NCI-H524 treated with DMSO at 0.1 percent for 48 hours (cell line): Measurements from ENCODE around the gene ENG.

Experiments used
- DNase-seq: peaks from one replicate; lab custom pipeline; 2025; lab: John Stamatoyannopoulos, UW

Gene ENG

DNA sequence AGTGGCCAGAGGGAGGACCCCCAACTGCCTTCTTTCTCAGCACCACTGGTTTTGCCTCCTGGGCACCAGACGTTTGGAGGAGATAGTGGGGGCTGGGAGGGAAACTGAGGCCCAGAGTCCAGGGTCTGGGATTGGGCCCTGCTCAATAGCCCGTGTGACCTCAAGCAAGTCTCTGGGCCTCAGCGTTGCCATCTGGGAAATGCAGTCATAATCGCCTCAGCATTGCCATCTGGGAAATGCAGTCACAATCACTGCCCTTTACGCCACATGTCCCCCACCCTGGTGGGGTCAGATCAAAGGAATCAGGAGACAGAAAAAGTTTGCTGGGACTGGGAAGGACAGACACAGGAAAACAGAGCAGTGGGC, 77.6 kb downstream of the ENG start:
- no peak for DNase-seq

DNA sequence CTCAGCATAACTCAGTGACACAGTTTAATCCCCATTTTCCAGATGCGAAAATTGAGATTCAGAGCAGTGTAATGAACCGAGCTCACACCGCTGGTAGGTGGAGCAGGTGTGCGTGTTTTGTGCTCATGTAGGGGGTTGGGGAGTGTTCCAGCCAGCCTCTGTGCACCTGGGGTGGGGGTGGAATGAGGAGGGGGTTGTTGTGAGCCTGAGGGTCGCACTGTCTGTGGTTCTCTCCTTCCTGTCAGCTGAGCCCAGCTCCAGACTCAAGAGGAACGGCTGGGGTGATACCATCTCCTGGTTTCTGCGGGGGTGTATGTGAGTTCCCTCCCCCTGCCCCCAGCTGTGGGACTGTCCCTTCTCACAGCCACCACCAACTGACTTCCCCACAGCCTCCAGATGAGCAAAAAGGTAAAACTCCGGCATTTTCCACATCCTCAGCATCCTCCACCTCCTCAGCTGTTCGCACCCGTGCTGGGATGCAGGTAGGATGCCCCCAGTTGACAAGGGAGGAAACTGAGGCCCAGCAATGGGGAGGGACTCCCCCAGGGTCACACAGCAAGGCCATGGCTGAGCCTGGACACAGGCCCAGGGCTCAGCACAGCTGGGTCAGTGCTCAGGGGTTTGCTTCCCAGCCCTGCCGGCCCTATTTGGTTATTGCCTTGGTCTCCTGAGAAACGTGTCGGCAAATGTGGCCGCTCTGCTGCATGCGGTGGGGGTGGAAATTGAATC, 78.1 kb downstream of the ENG start:
- no peak for DNase-seq

- DNase-seq, result no peak
These were observed 80.5 kb downstream of the ENG start for GRCh38 chr9:127773981-127774380.

- DNase-seq, result no peak
These were observed 81.2 kb downstream of the ENG start for GRCh38 chr9:127773272-127773671.

DNA sequence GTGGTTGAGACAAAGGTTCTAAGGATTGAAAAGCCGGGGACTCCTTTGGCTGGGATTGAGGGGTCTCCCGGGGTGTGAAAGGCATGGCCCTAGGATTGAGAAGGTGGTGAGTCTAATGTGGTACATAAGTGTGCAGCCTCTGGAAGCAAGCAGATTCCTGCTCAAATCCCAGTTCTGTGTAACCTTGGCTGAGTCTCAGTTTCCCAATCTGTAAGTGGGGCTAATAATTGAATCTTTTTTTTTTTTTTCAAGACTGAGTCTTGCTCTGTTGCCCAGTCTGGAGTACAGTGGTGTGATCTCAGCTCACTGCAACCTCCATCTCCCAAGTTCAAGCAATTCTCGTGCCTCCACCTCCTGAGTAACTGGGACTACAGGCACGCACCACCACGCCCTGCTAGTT, 81.9 kb downstream of the ENG start:
- DNase-seq, result no peak

GRCh38 chr9:127771570-127772189, 82.8 kb downstream of the ENG start:
- no peak for DNase-seq

GRCh38 chr9:127770905-127771569, 83.4 kb downstream of the ENG start:
- peak; percentile 86 for DNase-seq

DNA sequence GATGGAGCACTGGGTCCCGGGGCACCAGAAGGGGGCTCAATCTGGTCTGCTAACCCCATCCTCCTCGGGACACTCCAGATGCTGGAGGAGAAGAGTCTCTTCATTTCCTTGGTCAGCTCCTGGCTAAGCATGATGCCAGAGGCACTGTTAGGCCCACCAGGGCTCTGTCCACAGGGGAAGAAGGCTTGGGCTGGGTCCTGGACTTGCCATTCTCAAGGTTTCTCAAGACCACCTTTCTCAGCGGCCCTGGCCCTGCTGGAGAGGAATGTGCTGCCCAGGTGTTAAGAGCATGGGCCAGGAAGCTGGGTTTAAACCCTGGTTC, 83.9 kb downstream of the ENG start:
- no peak for DNase-seq

DNA sequence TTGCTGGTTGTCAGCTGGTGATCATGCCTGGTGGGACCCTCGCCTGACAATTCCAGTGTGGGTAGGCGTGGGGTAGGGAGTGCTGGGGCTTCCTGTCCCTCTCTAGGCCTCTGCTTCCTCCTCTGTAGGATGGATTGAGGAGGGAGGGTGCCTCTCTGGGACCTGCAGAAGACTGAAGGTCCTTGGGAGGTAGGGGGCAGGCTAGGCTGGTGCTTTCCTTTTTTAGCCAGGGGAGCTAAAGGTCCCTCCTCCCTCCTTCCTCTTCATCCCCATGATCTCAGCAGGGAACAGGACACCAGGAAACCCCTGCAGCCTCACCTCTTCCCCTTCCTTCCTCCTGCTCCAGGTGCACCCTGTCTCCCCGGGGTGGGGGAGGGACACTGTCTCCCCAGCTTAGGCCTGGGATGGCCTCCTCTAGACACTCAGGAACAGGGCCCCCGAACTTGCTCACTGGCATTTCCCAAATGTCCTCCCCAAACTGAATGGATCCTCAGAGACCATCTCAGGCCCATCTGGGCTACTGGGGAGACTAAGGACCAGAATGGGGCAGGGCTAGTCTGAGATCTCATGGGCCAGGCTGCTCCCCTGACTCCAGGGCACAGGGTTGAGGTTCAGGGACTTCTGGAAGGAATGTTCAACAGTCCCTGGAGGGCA, 84.4 kb downstream of the ENG start:
- no peak for DNase-seq

- no peak for DNase-seq
These were observed 85.4 kb downstream of the ENG start for GRCh38 chr9:127769101-127769500.

DNA sequence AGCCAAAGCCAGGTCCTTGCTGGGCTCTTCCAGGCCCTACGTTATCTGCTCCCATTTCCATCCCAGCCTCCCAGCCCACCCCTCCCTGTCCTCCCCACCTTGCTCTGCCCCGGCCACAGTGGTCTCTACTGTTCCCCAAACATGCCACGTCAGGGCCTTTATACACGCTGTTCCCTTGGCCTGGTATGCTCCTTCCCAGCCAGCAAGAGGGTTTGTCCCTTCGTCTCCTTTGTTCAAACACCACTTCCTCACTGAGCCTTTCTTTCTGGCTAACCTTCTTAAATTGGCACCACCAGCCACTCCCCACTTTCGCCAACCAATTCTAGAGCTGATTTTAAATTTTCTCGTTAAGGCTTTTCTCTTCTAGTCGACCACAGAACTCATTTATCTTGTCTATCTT, 85.8 kb downstream of the ENG start:
- no peak for DNase-seq

GRCh38 chr9:127767909-127768331, 86.5 kb downstream of the ENG start:
- DNase-seq, result no peak

- DNase-seq, result no peak
These were observed 87.0 kb downstream of the ENG start for GRCh38 chr9:127767410-127767809.

DNA sequence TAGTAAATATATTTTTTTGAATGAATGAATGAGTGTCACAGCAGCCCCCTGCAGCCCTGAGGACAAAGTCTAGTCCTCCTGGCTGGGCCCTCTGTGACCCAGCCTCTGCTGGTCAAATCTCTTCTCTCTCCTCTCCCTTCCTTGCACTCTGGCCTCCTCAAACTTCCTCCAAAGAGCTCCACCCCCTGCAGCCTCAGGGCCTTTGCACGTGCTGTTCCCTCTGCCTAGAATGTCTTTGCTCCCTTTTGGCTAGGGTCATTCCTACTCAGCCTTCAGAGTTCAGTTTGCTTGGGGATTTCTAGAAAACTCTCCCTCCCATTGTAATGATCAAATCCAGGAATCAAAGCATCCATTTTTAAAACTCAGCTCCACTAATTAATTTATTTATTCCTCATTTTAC, 89.0 kb downstream of the ENG start:
- no peak for DNase-seq
